Astrocyte (in vitro differentiated cells and primary cell): ENCODE measurements around the gene FRZB. TPM values are rescaled to one million over a fixed set of nuclear protein-coding genes. Genes with fewer than 3 reads are reported as not detected.
A peak's percentile ranks its signal among the peaks of the same experiment; 100 is the strongest.

Experiments used
- DNase-seq: peaks from one replicate; pipeline ENCODE4 v3.0.0-alpha.2; 2010; ENCODE audit warnings: low read depth
- FAIRE-seq: peaks from 2 replicates; lab custom pipeline; 2011; peaks lifted over from hg19 to GRCh38; lab: Jason Lieb, UNC
- H2AFZ ChIP-seq: 2 replicates; pipeline ENCODE4 v1.6.0; 2012; ENCODE audit warnings: low read depth, low read length, inconsistent platforms
- H3K27ac ChIP-seq: 2 replicates; pipeline ENCODE4 v1.5.1; 2011; ENCODE audit warnings: low read depth, low read length, inconsistent platforms
- H3K27me3 ChIP-seq: 2 replicates; pipeline ENCODE4 v1.6.0; 2011; ENCODE audit warnings: low read length, inconsistent platforms; ENCODE audit not compliant: insufficient read depth
- H3K36me3 ChIP-seq: 2 replicates; pipeline ENCODE4 v1.5.1; 2011; ENCODE audit warnings: low read length, inconsistent platforms; ENCODE audit not compliant: insufficient read depth
- H3K4me1 ChIP-seq: 2 replicates; pipeline ENCODE4 v1.5.1; 2011; ENCODE audit warnings: low read length, inconsistent platforms; ENCODE audit not compliant: insufficient read depth
- H3K4me2 ChIP-seq: 2 replicates; pipeline ENCODE4 v1.6.0; 2012; ENCODE audit warnings: low read length, inconsistent platforms
- H3K4me3 ChIP-seq: 2 replicates; pipeline ENCODE4 v1.5.1; 2011; ENCODE audit warnings: low read depth, mild to moderate bottlenecking, low read length, inconsistent platforms; ENCODE audit not compliant: insufficient read depth
- H3K79me2 ChIP-seq: 2 replicates; pipeline ENCODE4 v1.6.0; 2012; ENCODE audit warnings: mild to moderate bottlenecking, low read length, inconsistent platforms; ENCODE audit not compliant: insufficient read depth
- H3K9ac ChIP-seq: 2 replicates; pipeline ENCODE4 v1.6.0; 2012; ENCODE audit warnings: mild to moderate bottlenecking, low read length, inconsistent platforms
- H3K9me3 ChIP-seq: 2 replicates; pipeline ENCODE4 v1.5.1; 2012; ENCODE audit warnings: low read depth, mild to moderate bottlenecking, low read length, inconsistent platforms; ENCODE audit not compliant: insufficient read depth
- H4K20me1 ChIP-seq: 2 replicates; pipeline ENCODE4 v1.6.0; 2012; ENCODE audit warnings: low read length, inconsistent platforms; ENCODE audit not compliant: insufficient read depth
- H3K27ac Mint-ChIP-seq: one replicate; pipeline ENCODE4 v1.8.0; 2021; ENCODE audit warnings: mild to moderate bottlenecking, mixed read lengths; ENCODE audit not compliant: unreplicated experiment
- H3K27me3 Mint-ChIP-seq: one replicate; pipeline ENCODE4 v1.8.0; 2021; ENCODE audit warnings: low read depth, mixed read lengths; ENCODE audit not compliant: unreplicated experiment
- H3K36me3 Mint-ChIP-seq: one replicate; pipeline ENCODE4 v1.8.0; 2021; ENCODE audit warnings: low read depth, mixed read lengths; ENCODE audit not compliant: unreplicated experiment
- H3K4me1 Mint-ChIP-seq: one replicate; pipeline ENCODE4 v1.8.0; 2021; ENCODE audit warnings: low read depth, mixed read lengths; ENCODE audit not compliant: unreplicated experiment
- H3K4me3 Mint-ChIP-seq: one replicate; pipeline ENCODE4 v1.8.0; 2021; ENCODE audit warnings: mild to moderate bottlenecking, moderate library complexity, mixed read lengths; ENCODE audit not compliant: unreplicated experiment
- H3K9me3 Mint-ChIP-seq: one replicate; pipeline ENCODE4 v1.8.0; 2021; ENCODE audit warnings: mild to moderate bottlenecking, mixed read lengths; ENCODE audit not compliant: unreplicated experiment
- EZH2 ChIP-seq: IDR thresholded peaks from 2 replicates; pipeline ENCODE4 v1.6.1; 2012; ENCODE audit warnings: mild to moderate bottlenecking, low read length, inconsistent platforms; ENCODE audit not compliant: insufficient read depth
- total RNA-seq: library from RNA; stranded (reverse); gene quantifications from 2 replicates; pipeline ENCODE4 v1.2.1, GENCODE V29; 2021
- TF ChIP-seq, protein P1 (sequence below): IDR thresholded peaks from 2 replicates; pipeline ENCODE4 v1.5.1; 2011; ENCODE audit warnings: low read depth, mild to moderate bottlenecking, inconsistent platforms, low read length, moderate library complexity; ENCODE audit not compliant: insufficient read depth

FRZB gene
- total RNA-seq, 1 donor from 2014 or later = 0.77 TPM

- H3K27ac Mint-ChIP-seq = no peak overlapping the region
- no peak for TF ChIP-seq EZH2
- TF ChIP-seq, protein P1, sequence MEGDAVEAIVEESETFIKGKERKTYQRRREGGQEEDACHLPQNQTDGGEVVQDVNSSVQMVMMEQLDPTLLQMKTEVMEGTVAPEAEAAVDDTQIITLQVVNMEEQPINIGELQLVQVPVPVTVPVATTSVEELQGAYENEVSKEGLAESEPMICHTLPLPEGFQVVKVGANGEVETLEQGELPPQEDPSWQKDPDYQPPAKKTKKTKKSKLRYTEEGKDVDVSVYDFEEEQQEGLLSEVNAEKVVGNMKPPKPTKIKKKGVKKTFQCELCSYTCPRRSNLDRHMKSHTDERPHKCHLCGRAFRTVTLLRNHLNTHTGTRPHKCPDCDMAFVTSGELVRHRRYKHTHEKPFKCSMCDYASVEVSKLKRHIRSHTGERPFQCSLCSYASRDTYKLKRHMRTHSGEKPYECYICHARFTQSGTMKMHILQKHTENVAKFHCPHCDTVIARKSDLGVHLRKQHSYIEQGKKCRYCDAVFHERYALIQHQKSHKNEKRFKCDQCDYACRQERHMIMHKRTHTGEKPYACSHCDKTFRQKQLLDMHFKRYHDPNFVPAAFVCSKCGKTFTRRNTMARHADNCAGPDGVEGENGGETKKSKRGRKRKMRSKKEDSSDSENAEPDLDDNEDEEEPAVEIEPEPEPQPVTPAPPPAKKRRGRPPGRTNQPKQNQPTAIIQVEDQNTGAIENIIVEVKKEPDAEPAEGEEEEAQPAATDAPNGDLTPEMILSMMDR = no peak
- Histone ChIP-seq H3K27ac (no peak overlapping the region), H3K79me2 (no peaks in the 10 kb centered on the region), H2AFZ (no peak overlapping the region), H3K4me3 (no peak overlapping the region), H3K9me3 (no peaks in the 10 kb centered on the region), H3K4me1 (no peaks in the 10 kb centered on the region), H3K27me3 (no peaks in the 10 kb centered on the region), H3K9ac (no peak overlapping the region), H3K4me2 (no peak overlapping the region), H3K36me3 (no peaks in the 10 kb centered on the region), H4K20me1 (no peaks in the 10 kb centered on the region)
- H3K4me3 Mint-ChIP-seq = no peak overlapping the region
- H3K36me3 Mint-ChIP-seq = no peaks in the 10 kb centered on the region
- no peaks in the 10 kb centered on the region for H3K27me3 Mint-ChIP-seq
- H3K9me3 Mint-ChIP-seq = no peaks in the 10 kb centered on the region
- no peak for DNase-seq
- H3K4me1 Mint-ChIP-seq = peaks cover 11% of the 10 kb centered on the region
- FAIRE-seq = no peak
Measured at GRCh38 chr2:182895798-182896197, 29.4 kb upstream of the FRZB start.

DNA sequence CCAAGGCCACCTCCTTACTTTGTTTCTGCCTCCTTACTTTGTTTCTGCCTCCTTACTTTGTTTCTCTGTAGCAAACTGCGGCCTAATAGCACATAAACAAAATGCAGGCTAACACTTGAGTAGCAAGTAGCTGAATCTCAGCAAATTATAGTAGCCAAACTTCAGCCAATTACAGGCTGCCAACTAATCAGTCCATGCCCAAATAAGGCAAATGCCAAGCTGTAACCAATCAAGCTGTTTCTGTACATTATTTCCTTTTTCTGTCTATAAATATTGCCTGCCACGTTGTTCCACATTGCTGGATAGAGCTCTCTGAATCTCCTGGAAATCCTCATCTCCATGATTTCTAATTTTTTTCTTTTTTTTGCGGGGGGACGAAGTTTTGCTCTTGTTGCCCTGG, 28.7 kb upstream of the FRZB start:
- H3K27me3 Mint-ChIP-seq = no peaks in the 10 kb centered on the region
- H2AFZ ChIP-seq = no peak overlapping the region
- H3K4me3 Mint-ChIP-seq = no peak overlapping the region

DNA sequence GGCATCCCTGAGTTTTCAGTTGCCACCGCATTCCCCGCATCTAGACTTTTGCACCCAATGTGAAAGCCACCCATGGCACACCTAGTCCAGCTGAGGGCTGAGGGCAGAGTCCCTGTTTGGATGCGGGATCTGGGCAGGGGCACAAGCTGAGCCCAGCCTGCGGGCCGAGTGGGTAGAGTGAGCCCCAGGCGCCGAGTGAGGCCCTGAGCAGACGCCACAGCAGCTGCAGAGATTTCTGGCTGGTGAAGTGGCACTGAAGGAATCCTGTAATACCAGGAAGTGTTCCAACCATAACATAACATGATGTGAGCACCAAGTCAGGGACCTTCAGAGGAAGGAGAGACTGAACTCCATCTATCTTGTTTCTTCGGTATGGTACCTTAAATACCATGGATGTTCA, 27.7 kb upstream of the FRZB start:
- Histone ChIP-seq H3K4me1 (no peaks in the 10 kb centered on the region), H4K20me1 (no peaks in the 10 kb centered on the region), H3K4me3 (no peak overlapping the region), H3K9ac (no peak overlapping the region), H3K4me2 (no peak overlapping the region), H3K27ac (no peak overlapping the region), H2AFZ (no peak overlapping the region), H3K9me3 (no peaks in the 10 kb centered on the region), H3K36me3 (no peaks in the 10 kb centered on the region), H3K79me2 (no peaks in the 10 kb centered on the region), H3K27me3 (no peaks in the 10 kb centered on the region)
- no peak overlapping the region for H3K4me3 Mint-ChIP-seq
- H3K36me3 Mint-ChIP-seq = no peaks in the 10 kb centered on the region
- H3K27me3 Mint-ChIP-seq = no peaks in the 10 kb centered on the region
- H3K9me3 Mint-ChIP-seq = no peaks in the 10 kb centered on the region
- FAIRE-seq (no peak), DNase-seq (peak; percentile 22)
- H3K27ac Mint-ChIP-seq = no peak overlapping the region
- H3K4me1 Mint-ChIP-seq = peaks cover 9% of the 10 kb centered on the region
- no peak for TF ChIP-seq EZH2
- TF ChIP-seq, protein P1 = no peak

More for the DNA sequence above, 28.7 kb upstream of the FRZB start:
- H3K4me3 ChIP-seq = no peak overlapping the region
- no peak overlapping the region for H3K4me2 ChIP-seq
- no peaks in the 10 kb centered on the region for H4K20me1 ChIP-seq
- H3K4me1 Mint-ChIP-seq = peaks cover 11% of the 10 kb centered on the region
- H3K27ac ChIP-seq = no peak overlapping the region
- no peaks in the 10 kb centered on the region for H3K27me3 ChIP-seq
- H3K27ac Mint-ChIP-seq = no peak overlapping the region
- FAIRE-seq = no peak
- no peaks in the 10 kb centered on the region for H3K9me3 ChIP-seq
- DNase-seq = no peak
- no peaks in the 10 kb centered on the region for H3K4me1 ChIP-seq
- H3K79me2 ChIP-seq = no peaks in the 10 kb centered on the region
- no peak for TF ChIP-seq EZH2
- TF ChIP-seq, protein P1 = no peak
- no peaks in the 10 kb centered on the region for H3K36me3 ChIP-seq
- H3K9ac ChIP-seq = no peak overlapping the region
- H3K9me3 Mint-ChIP-seq = no peaks in the 10 kb centered on the region
- H3K36me3 Mint-ChIP-seq = no peaks in the 10 kb centered on the region
